HG02623 (cell line): ENCODE measurements around the gene RNF130.
"Not testable (repeated sequence)": the region's sequence is repeated elsewhere in the genome, so short reads cannot be mapped to it uniquely, and the experiment has no call there.

Source experiments
- ATAC-seq: cut with Tn5 transposase; IDR thresholded peaks from one replicate; pipeline ENCODE4 v1.9.1; 2021; ENCODE audit warnings: moderate library complexity; ENCODE audit not compliant: unreplicated experiment

The RNF130 gene

GRCh38 chr5:180026320-180026719, 45.2 kb downstream of the RNF130 start:
- no peak for ATAC-seq

DNA sequence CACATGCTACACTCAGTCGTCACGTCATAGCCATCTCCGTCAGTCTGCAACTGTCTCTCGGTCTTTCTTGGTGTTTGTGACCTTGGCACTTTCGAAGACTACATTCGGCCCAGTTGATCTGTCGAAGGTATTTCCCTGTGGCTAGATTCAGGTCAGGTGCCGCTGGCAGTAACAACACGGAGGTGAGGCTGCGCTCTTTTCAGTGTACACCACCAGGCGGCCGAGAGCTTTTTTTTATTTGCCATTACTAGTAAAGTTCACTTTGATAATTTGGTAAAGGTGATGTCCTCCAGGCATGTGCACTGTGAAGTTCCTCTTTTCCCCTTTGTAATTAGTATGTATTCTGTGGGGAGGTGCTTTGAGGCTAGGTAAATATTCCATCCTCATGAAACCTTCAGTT, 49.7 kb downstream of the RNF130 start:
- ATAC-seq = no peak

GRCh38 chr5:180020176-180020575, 51.4 kb downstream of the RNF130 start:
- no peak for ATAC-seq

DNA sequence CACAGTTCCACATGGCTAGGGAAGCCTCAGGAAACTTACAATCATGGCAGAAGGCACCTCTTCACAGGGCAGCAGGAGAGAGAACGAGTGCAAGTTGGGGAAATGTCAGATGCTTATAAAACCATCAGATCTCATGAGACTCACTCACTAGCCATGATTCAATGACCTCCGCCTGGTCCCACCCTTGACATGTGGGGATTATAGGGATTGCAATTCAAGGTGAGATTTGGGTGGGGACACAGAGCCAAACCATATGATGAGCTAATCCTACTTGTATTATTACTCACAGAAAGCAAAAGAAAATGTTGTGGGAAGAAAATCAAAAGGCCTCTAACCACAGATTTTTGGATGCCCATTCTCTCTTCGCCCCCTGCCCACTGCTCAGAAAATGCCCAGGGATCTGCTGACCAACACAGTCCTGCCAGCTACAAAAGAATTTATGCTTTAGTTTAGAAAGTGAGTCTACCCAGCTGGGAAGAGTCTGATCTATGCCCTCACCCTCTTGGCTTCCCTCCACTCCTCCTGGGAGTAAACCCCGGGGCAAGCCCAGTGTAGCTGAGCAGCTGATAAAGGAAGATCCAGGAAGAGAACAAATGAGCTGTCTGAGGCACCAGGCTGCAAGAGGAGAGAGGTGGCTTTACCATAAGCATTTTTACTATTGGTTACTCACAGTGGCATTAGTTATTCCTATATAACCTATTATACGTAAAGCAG, 53.1 kb downstream of the RNF130 start:
- no peak for ATAC-seq

GRCh38 chr5:180015523-180015922, 56.0 kb downstream of the RNF130 start:
- not testable (repeated sequence) for ATAC-seq

GRCh38 chr5:180013678-180014077, 57.9 kb downstream of the RNF130 start:
- ATAC-seq = no peak

DNA sequence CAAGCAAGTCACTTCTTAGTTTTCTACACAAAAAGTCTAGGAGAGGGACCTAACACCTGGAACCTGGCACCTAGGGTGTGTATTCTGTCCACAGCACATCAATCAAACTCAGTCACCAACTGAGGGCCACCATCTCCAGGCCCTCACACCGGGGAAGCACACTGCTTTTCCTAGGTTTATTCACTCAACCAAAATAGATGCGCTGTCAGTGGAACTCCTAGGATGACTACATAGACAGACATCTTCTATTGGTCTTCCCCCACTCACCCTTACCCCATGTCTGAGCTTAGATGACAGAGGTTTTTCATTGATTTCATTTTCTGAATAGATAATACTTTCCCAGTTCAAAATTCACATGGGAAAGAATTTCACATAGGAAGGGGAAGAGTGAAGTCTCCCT, 59.2 kb downstream of the RNF130 start:
- ATAC-seq = no peak

DNA sequence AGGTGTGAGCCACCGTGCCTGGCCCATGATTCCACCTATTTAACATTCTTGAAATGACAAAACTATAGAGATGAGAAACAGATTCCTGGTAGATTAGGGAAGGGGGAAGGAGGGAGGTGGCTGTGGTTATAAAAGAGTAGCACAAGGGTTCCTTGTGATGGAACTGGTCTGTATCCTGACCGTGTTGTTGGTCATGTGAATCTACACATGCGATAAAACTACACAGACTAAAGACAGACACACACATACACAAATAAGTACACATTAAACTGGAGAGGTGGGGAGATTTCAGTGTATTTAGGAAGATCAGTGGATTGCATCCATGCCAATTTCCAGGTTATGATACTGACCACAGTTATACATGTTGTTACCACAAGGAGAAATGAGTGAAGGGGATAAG, 60.9 kb downstream of the RNF130 start:
- no peak for ATAC-seq

DNA sequence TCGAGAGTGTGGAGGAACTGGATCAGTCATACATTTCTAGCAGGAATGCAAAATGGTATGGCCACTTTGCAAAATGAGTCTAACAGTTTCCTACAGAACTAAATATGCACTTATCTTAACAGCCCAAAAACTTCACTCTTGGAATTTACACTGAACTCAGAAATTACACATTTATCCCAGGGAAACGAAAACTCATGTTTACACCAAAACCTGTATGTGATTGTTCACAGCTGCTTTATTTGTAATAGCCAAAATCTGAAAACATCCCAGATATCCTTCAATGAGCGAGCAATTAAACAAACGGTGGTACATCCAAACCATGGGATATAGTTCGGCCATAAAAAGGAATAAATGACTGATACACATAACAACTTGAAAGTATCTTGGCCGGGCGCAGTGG, 62.0 kb downstream of the RNF130 start:
- ATAC-seq = no peak

- ATAC-seq = no peak
Observed at GRCh38 chr5:180008433-180008832, 63.1 kb downstream of the RNF130 start.

- ATAC-seq = no peak
Observed at GRCh38 chr5:180007582-180007981, 64.0 kb downstream of the RNF130 start.

DNA sequence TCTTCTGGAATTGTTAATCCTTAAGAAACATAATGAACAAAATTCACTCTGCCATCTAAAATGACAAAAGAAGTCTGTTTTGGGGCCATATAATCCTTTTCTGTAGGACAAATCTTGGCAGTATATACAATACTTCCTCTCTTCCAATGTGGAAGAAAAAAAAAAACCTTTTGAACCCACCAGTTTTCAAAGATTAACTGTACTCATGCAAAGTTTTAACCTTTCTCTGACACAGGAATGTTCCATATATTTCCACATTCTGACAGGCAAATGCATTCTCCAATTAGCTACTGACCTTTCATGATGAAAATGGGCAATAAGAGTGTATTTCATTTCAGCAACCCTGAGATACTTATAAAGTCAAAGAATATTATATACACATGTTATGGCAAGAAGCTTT, 65.4 kb downstream of the RNF130 start:
- no peak for ATAC-seq

- no peak for ATAC-seq
Observed at GRCh38 chr5:180003127-180003526, 68.4 kb downstream of the RNF130 start.

- ATAC-seq = no peak
Observed at GRCh38 chr5:180001742-180002141, 69.8 kb downstream of the RNF130 start.

DNA sequence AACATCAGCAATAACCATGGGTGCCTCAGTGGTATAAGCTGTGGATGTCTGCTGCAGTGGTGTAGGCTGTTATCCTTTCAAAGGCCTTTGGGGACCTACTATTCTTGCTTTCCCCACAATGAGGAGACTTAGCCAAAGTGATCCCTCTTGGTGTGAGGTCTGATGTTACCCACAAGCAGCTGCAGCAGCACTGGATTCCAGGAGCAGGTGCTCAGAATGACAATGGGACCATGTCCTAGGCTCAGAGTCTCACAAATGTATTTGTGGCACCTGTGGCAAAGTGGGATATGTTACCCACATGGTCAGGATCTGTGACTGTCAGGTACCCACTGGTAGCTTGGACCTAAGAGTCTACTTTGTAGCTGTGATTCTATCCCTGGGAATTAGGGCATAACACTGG, 70.4 kb downstream of the RNF130 start:
- no peak for ATAC-seq

DNA sequence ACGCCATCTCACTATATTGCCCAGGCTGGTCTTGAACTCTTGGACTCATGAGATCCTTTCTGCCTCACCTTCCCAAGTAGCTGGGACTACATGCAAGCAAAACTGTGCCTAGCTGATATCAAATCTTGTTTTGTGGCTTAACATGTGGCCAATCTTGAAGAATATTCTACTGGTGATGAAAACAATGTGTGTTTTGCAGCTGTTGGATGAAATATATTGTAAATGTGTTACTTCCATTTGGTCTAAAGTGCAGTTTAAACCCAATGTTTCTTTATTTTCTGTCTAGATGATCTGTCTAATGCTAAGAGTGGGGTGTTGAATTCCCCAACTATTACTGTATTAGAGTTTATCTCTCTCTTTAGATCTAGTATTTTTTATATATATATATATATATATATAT, 73.1 kb downstream of the RNF130 start:
- no peak for ATAC-seq

- ATAC-seq = no peak
Observed at GRCh38 chr5:179994583-179995323, 76.8 kb downstream of the RNF130 start.

- ATAC-seq = not testable (repeated sequence)
Observed at GRCh38 chr5:179992855-179993254, 78.7 kb downstream of the RNF130 start.

GRCh38 chr5:179991106-179991505, 80.5 kb downstream of the RNF130 start:
- no peak for ATAC-seq

GRCh38 chr5:179990525-179990924, 81.0 kb downstream of the RNF130 start:
- not testable (repeated sequence) for ATAC-seq

DNA sequence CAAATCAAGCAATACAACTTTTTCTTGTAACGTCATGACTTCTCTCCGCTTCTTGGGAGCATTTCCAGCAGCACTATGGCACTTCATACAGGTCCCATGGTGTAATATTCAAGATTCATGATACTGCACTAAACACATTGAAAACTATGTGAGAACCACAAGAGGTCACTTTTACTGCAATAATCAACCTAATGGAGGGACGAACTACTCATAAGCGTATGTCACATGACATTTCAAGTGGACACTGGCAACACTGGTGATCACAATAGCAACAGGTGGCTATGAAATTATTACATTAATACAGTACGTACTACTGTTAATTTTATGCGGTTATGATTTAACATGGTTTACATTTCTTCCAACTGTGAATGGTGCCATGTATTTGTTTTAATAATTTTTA, 85.2 kb downstream of the RNF130 start:
- ATAC-seq = no peak

- no peak for ATAC-seq
Observed at GRCh38 chr5:179981636-179982035, 89.9 kb downstream of the RNF130 start.

GRCh38 chr5:179980767-179981166, 90.8 kb downstream of the RNF130 start:
- ATAC-seq = no peak
